ENCODE data around the gene ARHGEF12. TPM values are rescaled to one million over a fixed set of nuclear protein-coding genes. Genes with fewer than 3 reads are reported as not detected.
A peak's percentile ranks its signal among the peaks of the same experiment; 100 is the strongest.

ARHGEF12 gene
- total RNA-seq, 1 experiment from 2014 or later, result 132 TPM

DNA sequence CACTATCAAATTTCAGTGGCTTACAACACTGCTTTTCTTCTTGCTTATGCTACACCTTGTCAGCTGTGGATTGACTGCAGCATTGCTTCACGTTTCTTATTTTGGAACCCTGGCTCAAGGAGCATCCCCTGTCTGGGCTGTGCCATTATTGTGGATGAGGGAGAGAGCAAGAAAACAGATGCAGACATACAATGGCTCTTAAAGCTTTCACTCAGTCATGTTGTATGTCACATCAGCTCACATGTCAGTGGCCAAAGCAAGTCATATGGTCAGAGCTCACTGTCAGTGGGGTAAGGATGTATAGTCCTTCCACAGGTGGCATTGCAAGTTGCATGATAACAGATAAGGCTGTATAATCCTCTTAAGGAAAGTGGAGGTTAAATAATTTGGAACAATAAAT, 10.0 kb downstream of the ARHGEF12 start:
- no peak for DNase-seq (ENCODE audit: low spot score)
- Histone ChIP-seq H3K27ac (ENCODE audit: low read depth, low read length, poor library complexity, severe bottlenecking) (peak overlapping the region; percentile 49), H3K36me3 (ENCODE audit: insufficient read depth, low read length, poor library complexity, severe bottlenecking) (peaks cover 7% of the 10 kb centered on the region), H3K9me3 (ENCODE audit: low read depth, low read length, poor library complexity, severe bottlenecking) (peaks cover 11% of the 10 kb centered on the region), H3K4me3 (ENCODE audit: low read depth, low read length, poor library complexity, severe bottlenecking) (peak overlapping the region; percentile 18), H3K4me1 (ENCODE audit: insufficient read depth, low read length, poor library complexity, severe bottlenecking) (peaks cover 61% of the 10 kb centered on the region), H3K27me3 (replicated peaks; ENCODE audit: insufficient read depth, low read depth, low read length, poor library complexity) (no peaks in the 10 kb centered on the region)
- no peak for TF ChIP-seq EZH2 (IDR thresholded peaks at IDR 0.05; ENCODE audit: borderline replicate concordance, low read depth, low read length, poor library complexity, severe bottlenecking)
- TF ChIP-seq, protein P1, sequence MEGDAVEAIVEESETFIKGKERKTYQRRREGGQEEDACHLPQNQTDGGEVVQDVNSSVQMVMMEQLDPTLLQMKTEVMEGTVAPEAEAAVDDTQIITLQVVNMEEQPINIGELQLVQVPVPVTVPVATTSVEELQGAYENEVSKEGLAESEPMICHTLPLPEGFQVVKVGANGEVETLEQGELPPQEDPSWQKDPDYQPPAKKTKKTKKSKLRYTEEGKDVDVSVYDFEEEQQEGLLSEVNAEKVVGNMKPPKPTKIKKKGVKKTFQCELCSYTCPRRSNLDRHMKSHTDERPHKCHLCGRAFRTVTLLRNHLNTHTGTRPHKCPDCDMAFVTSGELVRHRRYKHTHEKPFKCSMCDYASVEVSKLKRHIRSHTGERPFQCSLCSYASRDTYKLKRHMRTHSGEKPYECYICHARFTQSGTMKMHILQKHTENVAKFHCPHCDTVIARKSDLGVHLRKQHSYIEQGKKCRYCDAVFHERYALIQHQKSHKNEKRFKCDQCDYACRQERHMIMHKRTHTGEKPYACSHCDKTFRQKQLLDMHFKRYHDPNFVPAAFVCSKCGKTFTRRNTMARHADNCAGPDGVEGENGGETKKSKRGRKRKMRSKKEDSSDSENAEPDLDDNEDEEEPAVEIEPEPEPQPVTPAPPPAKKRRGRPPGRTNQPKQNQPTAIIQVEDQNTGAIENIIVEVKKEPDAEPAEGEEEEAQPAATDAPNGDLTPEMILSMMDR (conservative IDR thresholded peaks at IDR 0.05; ENCODE audit: low read depth, low read length), result no peak
- no TSS peak for BruUV-seq (replicated peaks)
- ChIA-PET CTCF (no interaction called here), POLR2A (ENCODE audit: low non-redundant PET) (interaction anchor here (0.5 kb wide), 1 partner anchor 11 kb away, joined by 9 read pairs; no protein-coding TSS in a partner anchor)
- intact Hi-C loops (cut with micrococcal nuclease; ENCODE audit: unreplicated experiment), result no loop called here

DNA sequence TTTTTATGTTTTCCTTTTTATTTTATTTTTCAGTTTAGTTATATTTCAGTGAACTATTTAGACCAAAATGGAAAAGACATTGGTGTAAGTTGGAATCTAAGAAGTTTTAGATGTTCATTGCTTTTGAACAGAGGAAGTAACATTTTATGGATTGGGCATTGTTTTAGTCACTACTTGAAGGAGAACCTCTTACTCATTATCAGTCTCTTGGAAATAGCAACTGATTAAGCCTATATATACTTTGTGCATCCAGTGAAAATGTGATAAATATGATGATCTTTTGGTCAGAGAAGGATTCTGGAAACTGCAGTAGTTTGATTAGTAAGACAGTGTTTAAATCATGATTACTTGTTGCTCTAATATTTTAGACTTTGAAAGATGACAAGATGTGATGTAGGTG, 14.4 kb downstream of the ARHGEF12 start:
- ChIA-PET CTCF (interaction anchor here (0.9 kb wide), 1 partner anchor 14 kb away, joined by 3 read pairs; the partner anchor contains the start of gene ARHGEF12), POLR2A (ENCODE audit: low non-redundant PET) (no interaction called here)
- intact Hi-C loops (cut with micrococcal nuclease; ENCODE audit: unreplicated experiment), result no loop called here
- H3K9me3 ChIP-seq (ENCODE audit: low read depth, low read length, poor library complexity, severe bottlenecking), result no peaks in the 10 kb centered on the region
- no peak for TF ChIP-seq EZH2 (IDR thresholded peaks at IDR 0.05; ENCODE audit: borderline replicate concordance, low read depth, low read length, poor library complexity, severe bottlenecking)
- TF ChIP-seq, protein P1 (conservative IDR thresholded peaks at IDR 0.05; ENCODE audit: low read depth, low read length), result no peak
- H3K36me3 ChIP-seq (ENCODE audit: insufficient read depth, low read length, poor library complexity, severe bottlenecking), result no peaks in the 10 kb centered on the region
- peaks cover 55% of the 10 kb centered on the region for H3K4me1 ChIP-seq (ENCODE audit: insufficient read depth, low read length, poor library complexity, severe bottlenecking)
- no peak overlapping the region for H3K27ac ChIP-seq (ENCODE audit: low read depth, low read length, poor library complexity, severe bottlenecking)
- H3K27me3 ChIP-seq (replicated peaks; ENCODE audit: insufficient read depth, low read depth, low read length, poor library complexity), result no peaks in the 10 kb centered on the region
- no peak overlapping the region for H3K4me3 ChIP-seq (ENCODE audit: low read depth, low read length, poor library complexity, severe bottlenecking)
- BruUV-seq (replicated peaks), result no TSS peak
- no peak for DNase-seq (ENCODE audit: low spot score)

DNA sequence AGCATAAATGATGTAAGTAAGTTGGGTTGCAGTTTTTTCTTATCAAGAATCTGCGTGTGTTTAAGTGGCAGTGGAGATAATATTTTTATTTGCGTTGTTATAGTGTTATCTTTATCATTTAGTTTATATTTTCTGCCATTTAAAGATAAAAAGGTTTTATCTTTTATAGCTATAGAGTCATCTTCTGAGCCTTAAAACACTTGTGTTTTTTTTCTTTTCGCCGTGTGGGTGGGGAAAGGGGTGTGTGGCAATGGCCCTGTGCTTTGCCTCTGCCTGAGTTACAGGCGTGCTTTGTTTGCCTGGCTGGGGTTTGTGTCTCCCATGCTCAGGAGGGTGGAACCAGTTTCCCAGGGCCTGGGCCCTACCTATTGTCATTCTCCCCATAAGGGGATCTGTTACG, 16.2 kb downstream of the ARHGEF12 start:
- intact Hi-C loops (cut with micrococcal nuclease; ENCODE audit: unreplicated experiment), result no loop called here

More for the DNA sequence above, 16.2 kb downstream of the ARHGEF12 start:
- Histone ChIP-seq H3K27me3 (replicated peaks; ENCODE audit: insufficient read depth, low read depth, low read length, poor library complexity) (no peaks in the 10 kb centered on the region), H3K4me3 (ENCODE audit: low read depth, low read length, poor library complexity, severe bottlenecking) (no peak overlapping the region), H3K9me3 (ENCODE audit: low read depth, low read length, poor library complexity, severe bottlenecking) (no peaks in the 10 kb centered on the region), H3K36me3 (ENCODE audit: insufficient read depth, low read length, poor library complexity, severe bottlenecking) (no peaks in the 10 kb centered on the region), H3K4me1 (ENCODE audit: insufficient read depth, low read length, poor library complexity, severe bottlenecking) (peaks cover 37% of the 10 kb centered on the region), H3K27ac (ENCODE audit: low read depth, low read length, poor library complexity, severe bottlenecking) (no peak overlapping the region)
- ChIA-PET POLR2A (ENCODE audit: low non-redundant PET) (no interaction called here), CTCF (no interaction called here)
- BruUV-seq (replicated peaks), result no TSS peak
- TF ChIP-seq EZH2 (IDR thresholded peaks at IDR 0.05; ENCODE audit: borderline replicate concordance, low read depth, low read length, poor library complexity, severe bottlenecking), result no peak
- TF ChIP-seq, protein P1 (conservative IDR thresholded peaks at IDR 0.05; ENCODE audit: low read depth, low read length), result no peak
- DNase-seq (ENCODE audit: low spot score), result no peak
